ENCODE measurements around the gene PTCD3.
A peak's percentile ranks its signal among the peaks of the same experiment; 100 is the strongest.

PTCD3 gene

GRCh38 chr2:86087936-86088850 lies 17.8 kb upstream of the PTCD3 start:
- peak; percentile 43 for TF ChIP-seq CTCF (IDR thresholded peaks at IDR 0.05)

- TF ChIP-seq CTCF (IDR thresholded peaks at IDR 0.05): no peak
Observed at GRCh38 chr2:86094229-86094628, 11.8 kb upstream of the PTCD3 start.

DNA sequence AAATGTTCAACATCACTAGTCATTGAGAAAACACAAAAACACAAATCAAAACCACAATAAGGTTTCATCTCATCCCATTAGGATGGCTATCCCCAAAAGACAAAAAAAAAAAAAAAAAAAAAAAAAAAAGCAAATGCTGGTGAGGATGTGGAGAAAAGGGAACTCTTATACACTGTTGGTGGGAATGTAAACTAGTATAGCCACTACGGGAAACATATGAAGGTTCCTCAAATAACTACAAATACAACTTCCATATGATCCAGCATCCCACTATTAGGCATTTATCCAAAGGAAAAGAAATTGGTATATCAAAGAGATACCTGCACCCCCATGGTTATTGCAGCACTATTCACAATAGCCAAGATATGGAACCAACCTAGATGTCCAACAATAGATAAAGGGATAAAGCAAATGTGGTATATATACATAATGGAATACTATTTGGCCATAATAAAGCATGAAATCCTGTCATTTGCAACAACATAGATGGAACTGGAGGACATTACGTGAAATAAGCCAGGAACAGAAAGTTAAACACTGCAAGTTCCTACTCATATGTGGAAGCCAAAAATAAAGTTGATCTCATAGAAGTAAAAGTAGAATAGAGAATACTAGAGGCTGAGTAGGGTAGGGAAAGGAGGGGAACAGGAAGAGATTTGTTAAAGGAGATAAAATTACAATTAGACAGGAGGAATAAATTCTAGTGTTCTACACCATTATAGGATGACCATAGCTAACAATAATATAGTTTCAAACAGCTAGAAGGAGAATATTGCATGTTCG lies 8.7 kb upstream of the PTCD3 start:
- TF ChIP-seq CTCF (IDR thresholded peaks at IDR 0.05): no peak

DNA sequence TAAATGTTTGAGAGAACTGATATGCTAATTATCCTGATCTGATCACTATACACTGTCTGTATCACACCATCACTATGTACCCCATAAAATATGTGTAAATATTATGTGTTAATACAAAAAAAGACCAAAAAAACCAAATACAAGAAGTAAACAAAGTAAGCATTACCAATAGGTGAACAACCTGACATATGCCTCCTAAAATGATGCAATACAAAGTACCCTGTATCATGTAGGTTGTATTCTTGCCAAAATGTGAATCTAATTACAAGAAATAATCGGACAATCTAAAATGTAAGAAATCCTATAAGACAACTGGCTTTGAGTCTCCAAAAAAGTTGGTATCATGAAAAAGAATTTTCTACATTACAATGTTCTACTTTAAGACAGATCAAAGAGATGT lies 8.1 kb upstream of the PTCD3 start:
- no peak for TF ChIP-seq CTCF (IDR thresholded peaks at IDR 0.05)

DNA sequence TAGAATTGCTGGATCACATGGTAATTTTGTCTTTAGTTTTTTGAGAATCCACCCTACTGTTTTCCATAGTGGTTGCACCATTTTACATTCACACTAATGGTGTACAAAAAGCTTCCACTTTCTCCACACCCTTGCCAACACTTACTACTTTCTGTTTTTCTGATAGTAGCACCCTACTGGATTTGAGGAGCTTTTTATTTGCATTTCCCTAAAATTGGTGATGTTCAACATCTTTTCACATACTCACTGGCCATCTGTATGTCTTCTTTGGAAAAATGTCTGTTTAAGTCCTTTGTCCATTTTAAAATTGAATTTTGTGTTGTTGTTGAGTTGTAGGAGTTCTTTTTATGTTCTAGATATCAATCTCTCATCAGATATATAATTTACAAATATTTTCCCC lies 3.9 kb upstream of the PTCD3 start:
- no peak for TF ChIP-seq CTCF (IDR thresholded peaks at IDR 0.05)

GRCh38 chr2:86105252-86105968 lies 625 bp upstream of the PTCD3 start, which contains the start of gene POLR1A:
TSS of gene POLR1A (minus strand) at chr2:86105886. CDS start at chr2:86105776, 110 bp downstream.
- no peak for TF ChIP-seq CTCF (IDR thresholded peaks at IDR 0.05)

GRCh38 chr2:86107031-86107430 lies 996 bp downstream of the PTCD3 start:
- no peak for TF ChIP-seq CTCF (IDR thresholded peaks at IDR 0.05)

Data from LNCAP (cell line).